IMR-90 (cell line): ENCODE data around the gene SLC7A6. TPM values are rescaled to one million over a fixed set of nuclear protein-coding genes. Genes with fewer than 3 reads are reported as not detected.

Experiments used
- ATAC-seq: fragments of 200-7000 bp; cut with Tn5 transposase; 2 replicates; pipeline ENCODE4 v1.9.1; 2020; ENCODE audit warnings: low read depth, mild to moderate bottlenecking, moderate library complexity
- BruUV-seq: library from RNA; stranded (reverse); fragments of 400-500 nt; replicated peaks from 2 replicates; lab custom pipeline; 2021; lab: Mats Ljungman, UMichigan
- CTCF ChIA-PET: fragments of 300-600 bp; formaldehyde crosslinking; extraction: SDS; loops from one replicate; lab custom pipeline; 2021; ENCODE audit warnings: antibody characterized with exemption; lab: Yijun Ruan, JAX
- POLR2A ChIA-PET: fragments of 300-600 bp; sonication (Branson Sonifier 250); formaldehyde crosslinking; loops from one replicate; lab custom pipeline; 2022; ENCODE audit warnings: antibody characterized with exemption; ENCODE audit not compliant: unreplicated experiment; lab: Charles Lee
- DNase-seq: peaks from one replicate; pipeline ENCODE4 v3.0.0; 2013
- H2AFZ ChIP-seq: replicated peaks from 2 replicates; pipeline ENCODE3; 2013; ENCODE audit warnings: low read length, mild to moderate bottlenecking; ENCODE audit not compliant: poor library complexity
- H2AK5ac ChIP-seq: 2 replicates; pipeline ENCODE4 v1.6.1; 2013; ENCODE audit warnings: low read depth, low read length, inconsistent platforms
- H2AK9ac ChIP-seq: replicated peaks from 2 replicates; pipeline ENCODE3; 2013; ENCODE audit warnings: mild to moderate bottlenecking, low read depth, low read length, moderate library complexity; ENCODE audit not compliant: poor library complexity
- H2BK120ac ChIP-seq: 2 replicates; pipeline ENCODE4 v1.6.1; 2013; ENCODE audit warnings: low read depth, low read length, inconsistent platforms
- H2BK15ac ChIP-seq: 3 replicates; pipeline ENCODE4 v1.6.1; 2013; ENCODE audit warnings: low read depth, low read length, inconsistent platforms
- H2BK20ac ChIP-seq: 2 replicates; pipeline ENCODE4 v1.6.1; 2013; ENCODE audit warnings: low read depth, mild to moderate bottlenecking, inconsistent platforms, low read length, moderate library complexity
- H2BK5ac ChIP-seq: 2 replicates; pipeline ENCODE4 v1.6.1; 2013; ENCODE audit warnings: mild to moderate bottlenecking, low read depth, low read length, inconsistent platforms; ENCODE audit not compliant: poor library complexity, severe bottlenecking
- H3K14ac ChIP-seq: replicated peaks from 2 replicates; pipeline ENCODE4 v1.6.1; 2013; ENCODE audit warnings: low read depth, low read length, inconsistent platforms
- H3K18ac ChIP-seq: 2 replicates; pipeline ENCODE4 v1.6.1; 2013; ENCODE audit warnings: low read depth, low read length, control low read depth
- H3K23ac ChIP-seq: 2 replicates; pipeline ENCODE4 v1.6.1; 2013; ENCODE audit warnings: low read depth, low read length, inconsistent platforms
- H3K27ac ChIP-seq: 2 replicates; pipeline ENCODE4 v1.5.1; 2013; ENCODE audit warnings: mild to moderate bottlenecking, control low read depth, low read length; ENCODE audit not compliant: insufficient read depth
- H3K27me3 ChIP-seq: 2 replicates; pipeline ENCODE4 v1.6.1; 2013; ENCODE audit warnings: low read length; ENCODE audit not compliant: control insufficient read depth, insufficient read depth
- H3K36me3 ChIP-seq: 2 replicates; pipeline ENCODE4 v1.6.1; 2013; ENCODE audit warnings: low read length, mixed read lengths; ENCODE audit not compliant: control insufficient read depth, insufficient read depth
- H3K4ac ChIP-seq: 2 replicates; pipeline ENCODE4 v1.6.1; 2013; ENCODE audit warnings: low read depth, low read length, inconsistent platforms
- H3K4me1 ChIP-seq: 2 replicates; pipeline ENCODE4 v1.6.1; 2013; ENCODE audit warnings: low read length, mixed read lengths; ENCODE audit not compliant: control insufficient read depth, insufficient read depth
- H3K4me2 ChIP-seq: 2 replicates; pipeline ENCODE4 v1.6.1; 2013; ENCODE audit warnings: low read depth, mild to moderate bottlenecking, control low read depth, low read length, moderate library complexity
- H3K4me3 ChIP-seq: 2 replicates; pipeline ENCODE4 v1.5.1; 2013; ENCODE audit warnings: low read depth, mild to moderate bottlenecking, control low read depth, low read length, moderate library complexity; ENCODE audit not compliant: insufficient read depth
- H3K56ac ChIP-seq: 2 replicates; pipeline ENCODE4 v1.6.1; 2013; ENCODE audit warnings: low read length, inconsistent platforms; ENCODE audit not compliant: insufficient read depth; ENCODE audit errors: extremely low read depth
- H3K79me1 ChIP-seq, 2 experiments: 2 replicates each; pipeline ENCODE4 v1.6.1; 2013; ENCODE audit warnings: low read length in 2 of 2, inconsistent platforms in 1 of 2, low read depth in 1 of 2
- H3K9ac ChIP-seq: 2 replicates; pipeline ENCODE4 v1.6.1; 2013; ENCODE audit warnings: low read depth, low read length, control low read depth
- H3K9me1 ChIP-seq: 2 replicates; pipeline ENCODE4 v1.6.1; 2013; ENCODE audit warnings: low read length, inconsistent platforms; ENCODE audit not compliant: insufficient read depth
- H3K9me3 ChIP-seq: 2 replicates; pipeline ENCODE4 v1.6.1; 2013; ENCODE audit warnings: low read length; ENCODE audit not compliant: control insufficient read depth, insufficient read depth
- H4K20me1 ChIP-seq: 2 replicates; pipeline ENCODE4 v1.6.1; 2013; ENCODE audit warnings: low read length, inconsistent platforms; ENCODE audit not compliant: insufficient read depth
- H4K5ac ChIP-seq: 2 replicates; pipeline ENCODE4 v1.6.1; 2013; ENCODE audit warnings: mild to moderate bottlenecking, low read depth, low read length, control low read depth
- H4K8ac ChIP-seq, 2 experiments: 2 replicates each; pipeline ENCODE4 v1.6.1; 2013; ENCODE audit warnings: low read depth in 2 of 2, low read length in 2 of 2, control low read depth in 1 of 2, inconsistent platforms in 1 of 2
- H4K91ac ChIP-seq: 2 replicates; pipeline ENCODE4 v1.6.1; 2013; ENCODE audit warnings: low read depth, low read length, inconsistent platforms; ENCODE audit not compliant: insufficient read depth
- BHLHE40 ChIP-seq: fragments of 150-350 bp; IDR thresholded peaks from 2 replicates; pipeline ENCODE4 v1.6.1; 2016; ENCODE audit warnings: mild to moderate bottlenecking, low read depth, low read length
- MAFK ChIP-seq: IDR thresholded peaks from 2 replicates; pipeline ENCODE4 v1.6.1; 2012; ENCODE audit warnings: low read depth, low read length, improper control_type of control experiment
- MAZ ChIP-seq: IDR thresholded peaks from 2 replicates; pipeline ENCODE4 v1.6.1; 2012; ENCODE audit warnings: low read depth, mild to moderate bottlenecking, low read length, improper control_type of control experiment, moderate library complexity, borderline replicate concordance
- NFE2L2 ChIP-seq: fragments of 150-350 bp; IDR thresholded peaks from 2 replicates; pipeline ENCODE4 v1.6.1; 2016; ENCODE audit warnings: low read depth, mild to moderate bottlenecking, low read length
- POLR2A ChIP-seq: IDR thresholded peaks from 2 replicates; pipeline ENCODE4 v1.6.1; 2012; ENCODE audit warnings: mild to moderate bottlenecking, low read depth, low read length
- whole genome bisulfite sequencing, 2 experiments: methylation state at CpG; one replicate each; pipeline versions ENCODE4 v1.1.5 to v1.1.7; 2013; ENCODE audit warnings: missing lambda C conversion rate in 2 of 2; ENCODE audit not compliant: insufficient read length in 1 of 2; ENCODE audit errors: extremely low coverage in 2 of 2; 5-methylcytosine and 5-hydroxymethylcytosine counted together
- dilution Hi-C: fragments of 300-500 bp; cut with HindIII; formaldehyde crosslinking; loops from one replicate; pipeline ENCODE4 v1.14.3; 2018; ENCODE audit warnings: low sequenced_read_pairs; ENCODE audit not compliant: unreplicated experiment
- in situ Hi-C: fragments of 300-500 bp; cut with MboI; formaldehyde crosslinking; loops from 3 replicates; pipeline ENCODE4 v1.14.3; 2019; ENCODE audit warnings: low sequenced_read_pairs, inconsistent platforms, mixed read lengths
- intact Hi-C: fragments of 100-400 bp; cut with micrococcal nuclease; formaldehyde crosslinking; loops from 2 replicates; pipeline ENCODE4 v1.10.0; 2022
- polyA plus RNA-seq, 3 experiments: library from polyadenylated mRNA; depleted of rRNA; stranded (reverse); fragments of >200 nt; gene quantifications; 2 replicates each; pipeline ENCODE4 v1.2.3, GENCODE V29; 2012; ENCODE audit warnings: low replicate concordance in 1 of 3
- total RNA-seq: library from RNA; depleted of rRNA; stranded (reverse); fragments of >200 nt; gene quantifications from 2 replicates; pipeline ENCODE4 v1.2.3, GENCODE V29; 2012
- TF ChIP-seq, protein P1 (sequence below): fragments of 150-350 bp; IDR thresholded peaks from 2 replicates; pipeline ENCODE4 v1.6.1; 2017; ENCODE audit warnings: mild to moderate bottlenecking, antibody characterized with exemption, low read length, low read depth

SLC7A6 gene
- total and polyA plus RNA-seq, 2 of the 4 experiments (the other 2 are of a cell fraction), result 29.4 to 36.1 TPM

DNA sequence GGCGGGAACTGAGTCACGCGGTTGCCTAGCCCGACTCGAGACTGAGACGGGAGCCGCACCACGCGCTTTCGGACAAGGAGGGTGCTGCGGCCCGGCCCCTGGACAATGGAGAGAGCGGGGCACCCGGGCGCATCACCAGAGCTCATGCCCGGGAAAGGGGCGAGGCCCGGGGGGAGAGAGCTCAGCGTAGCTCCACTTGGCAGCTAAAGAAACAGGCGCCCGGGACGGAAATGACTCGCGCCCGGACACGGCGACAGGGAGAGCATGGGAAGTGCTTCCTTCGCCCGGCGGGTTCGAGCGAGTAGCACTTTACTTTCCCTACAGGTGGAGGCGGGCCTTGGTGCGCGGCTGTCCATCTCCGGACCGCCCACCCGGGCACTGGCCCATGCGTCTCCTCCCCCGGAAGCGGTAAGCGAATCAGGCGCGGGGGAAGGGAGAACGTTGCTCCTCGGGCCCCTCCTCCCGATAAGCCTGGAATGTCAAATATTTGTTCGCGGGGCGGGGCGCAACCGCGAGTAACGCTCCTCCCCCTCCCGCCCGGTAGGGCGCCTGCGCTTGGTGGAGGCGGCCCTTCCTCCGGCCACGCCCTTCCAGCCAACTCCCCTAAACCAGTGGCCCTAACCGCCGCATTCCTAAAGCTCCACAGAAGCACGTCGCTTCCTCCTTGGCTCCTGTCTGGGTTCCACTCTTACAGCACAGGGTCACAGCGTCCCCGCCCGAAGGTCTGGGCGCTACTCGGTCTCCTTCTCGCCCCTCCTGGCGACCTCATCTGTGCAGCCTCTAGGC is 26.9 kb upstream of the SLC7A6 start:
- peak overlapping the region; percentile 96 for H2AFZ ChIP-seq
- DNase-seq, result peak; percentile 96
- H3K36me3 ChIP-seq, result no peaks in the 10 kb centered on the region
- peak overlapping the region; percentile 98 for H3K4ac ChIP-seq
- dilution Hi-C loops, result no loop called here
- peak; percentile 94 for ATAC-seq
- intact Hi-C loops, result no loop called here
- peaks cover 10% of the 10 kb centered on the region for H3K4me1 ChIP-seq
- TF ChIP-seq, protein P1, sequence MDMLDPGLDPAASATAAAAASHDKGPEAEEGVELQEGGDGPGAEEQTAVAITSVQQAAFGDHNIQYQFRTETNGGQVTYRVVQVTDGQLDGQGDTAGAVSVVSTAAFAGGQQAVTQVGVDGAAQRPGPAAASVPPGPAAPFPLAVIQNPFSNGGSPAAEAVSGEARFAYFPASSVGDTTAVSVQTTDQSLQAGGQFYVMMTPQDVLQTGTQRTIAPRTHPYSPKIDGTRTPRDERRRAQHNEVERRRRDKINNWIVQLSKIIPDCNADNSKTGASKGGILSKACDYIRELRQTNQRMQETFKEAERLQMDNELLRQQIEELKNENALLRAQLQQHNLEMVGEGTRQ, result peak; percentile 46
- TF ChIP-seq MAZ, result peak; percentile 100
- TF ChIP-seq POLR2A, result peak; percentile 43; the same call in 1 of the 2 replicates
- no peak for TF ChIP-seq NFE2L2
- no peak for TF ChIP-seq MAFK
- 0 out of 2 replicates have a peak, but pooled peaks have one; percentile 10 for TF ChIP-seq BHLHE40
- peaks cover 8% of the 10 kb centered on the region for H3K9me1 ChIP-seq
- peaks cover 2 to 10% of the 10 kb centered on the region in 2 experiments; a peak in 2 of 4 replicates for H3K79me1 ChIP-seq
- H3K56ac ChIP-seq, result peak overlapping the region; percentile 79
- H4K20me1 ChIP-seq, result no peaks in the 10 kb centered on the region
- peak overlapping the region; percentile 54 for H3K4me3 ChIP-seq
- H2AK9ac ChIP-seq, result peak overlapping the region; percentile 79
- H4K91ac ChIP-seq, result peak overlapping the region; percentile 94
- ChIA-PET POLR2A (interaction anchor here (1.1 kb wide), 1 partner anchor 12 kb away, joined by 12 read pairs; no protein-coding TSS in a partner anchor), CTCF (no interaction called here)
- peak overlapping the region; percentile 98 for H3K14ac ChIP-seq
- 0% methylated on average over 14 of the region's 72 CpGs; no CpG with 5 or more reads in 1 of the 2 experiments for WGBS, 2 experiments
- peak overlapping the region; percentile 97 for H4K5ac ChIP-seq
- peak overlapping the region; percentile 96 for H3K27ac ChIP-seq
- H2AK5ac ChIP-seq, result peak overlapping the region; percentile 91
- H3K18ac ChIP-seq, result peak overlapping the region; percentile 92
- in situ Hi-C loops, result no loop called here
- peak overlapping the region; percentile 30; the same call in 1 of the 2 replicates for H2BK20ac ChIP-seq
- peak overlapping the region; percentile 74 to 95 for H4K8ac ChIP-seq
- no peaks in the 10 kb centered on the region for H3K27me3 ChIP-seq
- peak overlapping the region; percentile 29; the same call in 1 of the 3 replicates for H2BK15ac ChIP-seq
- peak overlapping the region; percentile 97 for H3K23ac ChIP-seq
- peak overlapping the region; percentile 85 for H2BK120ac ChIP-seq
- H2BK5ac ChIP-seq, result peak overlapping the region; percentile 96
- BruUV-seq, result no TSS peak
- H3K4me2 ChIP-seq, result peak overlapping the region; percentile 92
- no peaks in the 10 kb centered on the region for H3K9me3 ChIP-seq
- H3K9ac ChIP-seq, result peak overlapping the region; percentile 89
